Measurements from ENCODE around the gene LCP2.

The LCP2 gene

DNA sequence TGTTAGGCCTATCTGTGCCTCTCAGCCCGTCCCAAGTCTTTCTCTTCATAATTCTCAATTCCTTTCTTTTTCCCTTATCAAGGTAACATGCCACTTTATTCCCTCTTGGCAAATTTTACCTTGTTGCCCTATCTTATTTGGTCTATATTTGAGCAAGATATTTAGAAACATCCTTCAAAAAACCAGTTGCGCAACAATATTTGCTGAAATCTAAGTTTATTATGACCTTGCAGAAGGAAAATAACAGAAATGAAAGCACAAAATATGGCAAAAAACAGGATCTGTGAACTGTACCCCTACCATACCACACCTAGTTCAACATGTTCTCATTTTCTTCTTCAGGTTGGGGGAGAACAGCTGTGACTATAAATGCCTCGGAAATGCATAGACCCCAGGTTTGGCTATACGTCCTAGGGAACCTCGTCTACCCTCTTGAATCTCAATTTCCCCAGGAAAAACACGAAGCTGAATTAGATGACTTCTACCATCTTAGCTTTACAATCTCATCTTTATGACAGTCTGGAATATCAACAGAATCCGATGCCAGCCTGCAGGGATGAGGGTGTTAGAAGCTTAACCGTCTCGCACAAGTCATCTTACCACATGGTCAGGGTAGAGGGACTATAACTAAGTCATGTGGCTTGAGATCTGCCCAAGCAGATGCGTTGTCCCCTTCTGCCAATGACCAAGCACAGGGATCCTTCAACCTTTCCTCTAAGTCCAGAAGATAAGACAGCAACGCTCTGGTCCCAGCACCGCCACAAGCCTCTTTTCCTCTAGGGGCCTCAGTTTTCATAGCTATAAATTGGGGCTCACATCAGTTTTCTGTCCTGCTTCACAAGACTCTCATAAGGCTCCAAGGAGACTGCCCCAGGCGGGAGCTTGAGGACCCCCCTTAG lies 1.3 kb downstream of the LCP2 start:
- DNase-seq (ENCODE audit: low spot score) = no peak

DNA sequence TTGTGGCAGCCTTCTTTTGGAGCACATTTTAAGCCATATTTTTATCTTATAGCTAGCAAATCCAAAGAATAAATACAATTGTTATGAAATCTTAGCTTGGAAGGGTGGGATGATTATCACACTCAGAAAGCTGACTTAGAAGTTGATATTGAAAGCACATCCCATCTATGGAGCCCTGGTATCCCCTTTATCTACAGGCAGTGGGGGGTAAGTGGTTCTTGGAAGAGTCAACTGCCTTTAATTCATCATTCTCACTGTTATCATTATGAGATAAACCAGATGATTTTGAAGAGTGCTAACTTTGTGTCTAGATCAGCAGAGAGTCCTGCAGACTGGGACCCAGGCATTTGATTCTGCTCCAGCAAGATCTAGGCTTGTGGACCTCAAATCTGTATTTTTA lies 3.0 kb downstream of the LCP2 start:
- no peak for DNase-seq (ENCODE audit: low spot score)

DNA sequence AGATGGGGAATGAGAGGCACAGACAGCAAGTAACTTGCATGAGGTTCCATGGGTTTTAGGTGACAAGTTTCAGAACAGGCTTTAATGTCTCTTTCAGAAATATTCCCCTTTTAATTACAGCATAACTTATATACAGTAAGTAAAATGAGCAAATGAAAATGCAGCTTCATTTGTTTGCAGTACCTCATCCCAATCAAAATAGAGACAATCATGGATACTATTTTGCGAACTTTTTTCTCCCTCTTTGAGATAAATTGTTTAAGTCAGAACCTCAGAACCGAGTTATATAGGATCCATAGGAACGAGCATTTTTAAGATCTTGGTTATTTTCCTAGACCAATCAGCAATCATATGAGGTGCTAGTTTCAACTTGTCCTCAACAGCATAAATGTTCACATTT lies 3.5 kb downstream of the LCP2 start:
- no peak for DNase-seq (ENCODE audit: low spot score)

- no peak for DNase-seq (ENCODE audit: low spot score)
Observed at GRCh38 chr5:170293273-170293672, 4.3 kb downstream of the LCP2 start.

- DNase-seq (ENCODE audit: low spot score) = no peak
Observed at GRCh38 chr5:170292179-170293104, 5.1 kb downstream of the LCP2 start.

DNA sequence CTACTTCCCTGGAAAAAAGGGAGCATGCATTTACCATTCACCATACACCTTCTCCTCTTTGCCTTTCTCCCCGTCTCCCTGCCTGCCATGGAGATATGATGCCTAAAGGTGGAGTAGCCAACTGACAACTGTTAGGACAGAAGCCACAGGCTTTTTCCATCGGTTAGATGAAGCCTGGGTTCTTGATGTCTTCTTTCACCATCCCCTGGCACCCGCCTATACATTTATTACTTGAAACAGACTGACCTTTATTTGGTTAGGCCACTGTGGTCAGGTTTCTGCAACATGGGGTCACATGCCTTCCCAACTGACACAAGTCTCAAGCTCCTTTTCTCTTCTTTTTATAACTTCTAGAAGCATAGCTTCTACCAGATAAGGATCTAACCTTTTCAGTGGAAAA lies 7.1 kb downstream of the LCP2 start:
- no peak for DNase-seq (ENCODE audit: low spot score)

DNA sequence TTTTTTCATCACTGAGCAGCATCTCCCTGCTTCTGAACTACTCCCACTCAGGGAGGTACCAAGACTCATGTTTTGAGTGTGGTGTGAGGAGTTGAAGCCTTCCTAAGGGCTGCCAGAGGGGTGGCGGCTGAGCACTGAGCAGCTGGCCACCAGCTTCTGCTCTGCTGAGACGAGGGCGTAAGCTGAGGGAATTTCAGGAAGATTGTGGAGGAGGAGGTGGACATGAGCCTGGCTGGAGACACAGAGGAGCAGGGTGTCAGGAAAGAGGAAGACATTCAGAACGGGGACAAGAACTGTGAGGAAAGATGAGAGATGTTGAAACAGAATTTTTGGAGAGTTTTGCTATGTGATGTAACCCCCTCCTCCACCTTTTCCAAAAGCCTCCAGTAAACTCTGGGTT lies 7.8 kb downstream of the LCP2 start:
- DNase-seq (ENCODE audit: low spot score) = no peak

- DNase-seq (ENCODE audit: low spot score) = no peak
Observed at GRCh38 chr5:170289121-170289520, 8.5 kb downstream of the LCP2 start.

- DNase-seq (ENCODE audit: low spot score) = no peak
Observed at GRCh38 chr5:170288551-170288950, 9.0 kb downstream of the LCP2 start.

GRCh38 chr5:170288151-170288550 lies 9.4 kb downstream of the LCP2 start:
- no peak for DNase-seq (ENCODE audit: low spot score)

- no peak for DNase-seq (ENCODE audit: low spot score)
Observed at GRCh38 chr5:170287532-170287931, 10.0 kb downstream of the LCP2 start.

DNA sequence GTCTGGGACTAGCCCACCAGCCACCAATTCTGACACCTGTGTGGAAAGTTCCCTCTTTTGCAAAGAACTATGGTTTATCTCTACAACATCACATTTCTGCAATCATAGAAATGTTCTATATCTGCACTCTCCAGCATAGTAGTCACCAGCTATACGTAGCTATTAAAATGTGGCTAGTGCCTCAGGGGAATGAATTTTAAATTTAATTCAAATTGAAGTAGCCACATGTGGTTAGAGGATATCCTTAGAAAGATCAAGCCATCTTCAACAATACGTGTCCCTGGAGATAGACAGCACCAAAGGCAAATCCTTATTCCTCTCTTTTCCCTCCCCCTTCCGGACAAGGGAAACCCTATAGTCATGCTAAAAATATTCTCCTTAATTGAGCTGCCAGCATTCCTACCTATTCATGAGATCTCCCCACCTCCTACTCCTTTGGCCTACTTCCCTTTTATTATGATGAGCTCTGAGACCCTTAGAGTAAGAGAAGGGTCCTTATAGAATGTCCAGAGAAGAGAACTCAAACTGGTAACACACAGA lies 11.1 kb downstream of the LCP2 start:
- DNase-seq (ENCODE audit: low spot score) = no peak

- DNase-seq (ENCODE audit: low spot score) = no peak
Observed at GRCh38 chr5:170285181-170285580, 12.4 kb downstream of the LCP2 start.

GRCh38 chr5:170284231-170284630 lies 13.3 kb downstream of the LCP2 start:
- DNase-seq (ENCODE audit: low spot score) = no peak

DNA sequence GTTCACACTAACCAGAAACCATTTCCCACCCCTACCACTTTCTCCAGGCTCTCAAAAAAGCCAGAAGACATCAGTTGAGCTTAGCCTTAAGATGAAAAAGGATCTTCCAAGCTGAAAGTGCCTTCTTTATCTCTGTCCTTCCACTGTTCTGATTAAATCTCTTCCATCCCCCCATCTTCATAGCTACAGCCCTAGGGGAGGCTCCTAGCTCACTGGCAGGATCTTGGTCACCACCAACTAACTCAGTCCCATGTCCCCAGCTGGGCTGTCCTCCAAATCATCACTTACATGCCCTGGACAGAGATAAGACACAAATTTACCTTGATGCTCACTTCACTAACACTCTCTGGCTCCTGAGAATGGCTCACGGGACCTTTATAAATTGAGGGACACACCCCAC lies 14.3 kb downstream of the LCP2 start:
- DNase-seq (ENCODE audit: low spot score) = no peak

GRCh38 chr5:170280011-170280493 lies 17.5 kb downstream of the LCP2 start:
- DNase-seq (ENCODE audit: low spot score) = no peak

DNA sequence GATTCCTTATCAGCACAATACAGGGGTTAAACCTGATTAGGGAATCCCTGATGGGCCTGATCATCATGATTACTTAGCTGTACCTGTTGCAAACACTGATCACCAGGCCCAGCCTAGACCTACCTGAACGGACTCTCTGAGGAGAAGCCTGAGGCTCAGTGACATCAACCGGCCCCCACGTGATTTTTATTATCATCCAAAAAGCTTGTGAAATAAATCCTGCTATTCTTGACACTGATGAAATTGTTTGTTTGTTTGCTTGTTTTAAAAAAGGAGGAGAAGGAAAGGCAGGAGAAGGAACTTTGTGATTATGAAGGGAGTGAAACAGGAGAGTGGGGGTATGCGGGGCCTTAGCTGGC lies 18.1 kb downstream of the LCP2 start:
- DNase-seq (ENCODE audit: low spot score) = no peak

DNA sequence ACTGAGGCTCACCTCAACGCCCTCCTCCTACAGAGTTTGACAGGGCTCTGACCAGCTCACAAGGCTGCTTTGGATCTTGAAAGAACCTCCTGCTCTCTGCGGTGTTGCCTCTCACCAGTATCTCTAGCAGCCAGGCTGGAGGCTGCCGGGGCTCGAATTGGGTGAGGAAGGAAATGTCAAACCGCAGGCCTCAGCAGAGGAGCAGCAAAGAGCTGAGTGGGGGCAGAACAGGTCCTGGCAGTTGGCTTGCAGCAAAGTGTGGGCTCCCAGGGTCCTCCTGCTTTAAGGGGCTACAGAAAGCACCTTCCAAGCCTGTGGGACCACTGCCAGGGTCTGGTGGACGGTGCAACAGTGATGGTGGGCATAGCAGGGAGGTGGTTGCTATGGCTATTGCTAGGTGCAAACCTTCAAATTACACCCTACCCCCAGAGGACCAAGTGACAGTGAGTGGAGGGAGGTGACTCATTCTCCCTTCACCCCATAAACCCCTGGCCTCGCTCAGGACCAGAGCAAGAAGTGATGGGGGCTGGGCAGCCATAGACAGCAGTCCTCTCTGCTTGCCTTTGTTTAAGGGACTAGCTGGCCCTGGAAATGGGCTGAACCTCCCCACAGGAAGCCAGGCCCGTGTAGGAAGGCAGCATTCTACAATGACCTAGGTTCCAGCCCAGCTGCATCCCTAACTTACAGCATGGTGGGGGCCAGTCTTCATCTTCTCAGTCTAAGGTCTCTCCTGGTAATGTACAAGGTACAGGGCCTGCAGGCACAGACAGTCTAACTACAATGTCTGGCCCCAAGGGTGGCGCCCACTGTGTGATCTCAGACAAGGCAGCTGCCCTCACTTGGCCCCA lies 18.7 kb downstream of the LCP2 start:
- no peak for DNase-seq (ENCODE audit: low spot score)

DNA sequence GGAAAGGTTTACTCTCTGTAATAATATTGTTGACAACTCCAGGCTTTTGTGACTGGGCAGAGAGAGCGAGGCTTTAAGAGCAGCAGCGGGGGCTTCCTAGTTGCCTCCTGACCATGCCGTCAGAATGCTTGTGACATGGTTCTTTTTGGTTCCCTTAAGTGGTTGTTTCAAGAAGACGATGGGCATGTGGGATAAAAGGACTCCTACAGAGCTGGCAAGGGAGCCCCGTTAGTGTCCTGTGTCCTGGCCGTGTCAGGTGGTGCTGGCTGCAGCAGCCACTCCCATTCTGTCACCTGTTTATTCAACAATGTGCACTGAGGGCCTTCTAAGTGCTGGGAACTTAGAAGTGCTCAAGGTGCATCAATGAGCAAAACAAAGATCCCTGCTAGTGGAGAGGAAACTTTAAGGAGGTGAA lies 19.7 kb downstream of the LCP2 start:
- no peak for DNase-seq (ENCODE audit: low spot score)

DNA sequence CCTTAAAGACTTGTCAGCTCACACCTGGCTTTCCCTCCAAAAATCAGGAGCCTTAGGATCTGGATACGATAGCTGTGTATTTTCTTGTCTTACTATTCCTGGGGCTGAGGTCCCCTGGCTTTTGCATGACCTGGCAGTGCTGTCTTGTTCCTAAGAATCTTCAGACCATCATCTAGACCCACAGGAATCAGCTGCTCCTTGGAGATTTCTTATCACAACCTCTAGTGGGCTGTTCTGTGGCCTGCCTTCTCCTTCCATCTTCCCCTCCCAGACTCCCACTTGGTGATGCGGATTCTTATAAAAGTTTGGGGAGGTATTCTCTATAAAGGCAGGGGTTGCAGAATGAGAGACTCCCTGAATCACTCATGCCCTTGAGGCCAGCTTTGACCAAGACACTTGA lies 21.4 kb downstream of the LCP2 start:
- DNase-seq (ENCODE audit: low spot score) = no peak

DNA sequence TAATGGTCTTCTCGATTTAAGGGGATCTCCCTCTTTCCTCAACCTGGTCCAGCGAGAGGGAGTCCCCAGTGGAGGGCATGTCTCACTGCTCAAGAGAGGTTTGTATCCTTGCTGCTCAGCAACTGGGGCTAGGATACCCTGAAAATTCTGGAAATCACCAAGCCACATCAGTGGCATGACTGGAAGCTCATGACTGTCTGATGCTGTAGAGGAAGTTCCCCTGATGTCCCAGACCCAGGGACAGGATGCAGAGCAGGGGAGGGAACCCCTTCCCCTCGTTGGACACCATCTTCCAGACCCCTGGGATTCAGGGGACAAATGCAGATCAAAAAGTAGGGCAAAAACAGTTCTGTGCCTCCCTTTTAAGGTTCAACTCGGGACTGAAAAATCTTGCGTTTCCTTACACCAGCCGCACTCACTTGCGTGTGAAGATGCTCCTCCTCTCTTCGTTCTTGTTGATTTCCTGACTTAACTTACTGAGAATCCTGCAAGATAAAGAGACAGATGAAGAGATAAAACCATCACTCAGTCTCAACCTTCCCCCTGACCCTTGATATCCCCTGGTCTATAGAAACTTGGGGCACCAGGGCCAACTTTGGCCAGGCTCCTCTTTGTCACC lies 22.1 kb downstream of the LCP2 start:
- DNase-seq (ENCODE audit: low spot score) = no peak
